Measurements from ENCODE around the gene PLEKHM1. TPM values are rescaled to one million over a fixed set of nuclear protein-coding genes. Genes with fewer than 3 reads are reported as not detected.

PLEKHM1 gene
- total and polyA plus RNA-seq, 10 donors, result 7.4 to 121 (median 80.0) TPM

- Histone ChIP-seq H3K27ac (peak overlapping the region in 7 of 8 donors; percentile 69 to 93 (median 76)), H3K4me1 (peaks cover 14 to 81% (median 64%) of the 10 kb centered on the region in 6 donors), H3K27me3 (replicated peaks in 1 of 7) (peaks cover 0 to 25% (median 0%) of the 10 kb centered on the region in 7 donors), H3K36me3 (peaks cover 0 to 33% (median 2%) of the 10 kb centered on the region in 6 donors), H3K9me3 (no peaks in the 10 kb centered on the region), H3K4me3 (peak overlapping the region; percentile 27 to 82 (median 63))
- WGBS, 5 donors, result 22 to 38% (median 24%) methylated on average over 30 to 47 of the region's 47 CpGs
- peak in 2 of 3 donors; percentile 55 to 57 for TF ChIP-seq POLR2AphosphoS5 (IDR thresholded peaks at IDR 0.05)
- TF ChIP-seq POLR2A (IDR thresholded peaks at IDR 0.05), result no peak
- no peak for TF ChIP-seq CTCF (IDR thresholded peaks at IDR 0.05 in 8 of 11, conservative IDR thresholded peaks at IDR 0.05 in 3 of 11)
- DNase-seq, result peak; percentile 89
- intact Hi-C loops (cut with DNase I; ENCODE audit: low total_unique reads), result no loop called here
Observed at GRCh38 chr17:45430738-45431530, 59.6 kb downstream of the PLEKHM1 start.

- Histone ChIP-seq H3K36me3 (peaks cover 0 to 25% (median 0%) of the 10 kb centered on the region in 6 donors), H3K4me3 (peak overlapping the region in 6 of 8 donors; percentile 57 to 82 (median 64)), H3K27me3 (replicated peaks in 1 of 7) (peaks cover 0 to 25% (median 0%) of the 10 kb centered on the region in 7 donors), H3K4me1 (peaks cover 14 to 89% (median 71%) of the 10 kb centered on the region in 6 donors), H3K27ac (peak overlapping the region in 6 of 8 donors; percentile 36 to 93 (median 80)), H3K9me3 (no peaks in the 10 kb centered on the region)
- TF ChIP-seq CTCF (IDR thresholded peaks at IDR 0.05 in 8 of 11, conservative IDR thresholded peaks at IDR 0.05 in 3 of 11) (no peak), POLR2A (IDR thresholded peaks at IDR 0.05) (no peak), POLR2AphosphoS5 (IDR thresholded peaks at IDR 0.05) (no peak)
- intact Hi-C loops (cut with DNase I; ENCODE audit: low total_unique reads), result no loop called here
- WGBS, 5 donors, result 77 to 88% (median 84%) methylated on average over 35 to 68 of the region's 68 CpGs
- DNase-seq, result peak; percentile 84
Observed at GRCh38 chr17:45430006-45430737, 60.3 kb downstream of the PLEKHM1 start.

- Histone ChIP-seq H3K4me3 (peak overlapping the region in 6 of 8 donors; percentile 0 to 62 (median 24)), H3K27me3 (replicated peaks in 1 of 7) (peaks cover 0 to 25% (median 0%) of the 10 kb centered on the region in 7 donors), H3K9me3 (no peaks in the 10 kb centered on the region), H3K36me3 (peaks cover 0 to 19% (median 0%) of the 10 kb centered on the region in 6 donors), H3K4me1 (peaks cover 14 to 91% (median 73%) of the 10 kb centered on the region in 6 donors), H3K27ac (peak overlapping the region in 7 of 8 donors; percentile 66 to 93 (median 85))
- 77 to 85% (median 81%) methylated on average over 32 to 82 of the region's 82 CpGs for WGBS, 5 donors
- intact Hi-C loops (cut with DNase I; ENCODE audit: low total_unique reads), result no loop called here
- DNase-seq, result peak; percentile 80
- TF ChIP-seq POLR2AphosphoS5 (IDR thresholded peaks at IDR 0.05), result no peak
- no peak for TF ChIP-seq POLR2A (IDR thresholded peaks at IDR 0.05)
- TF ChIP-seq CTCF (IDR thresholded peaks at IDR 0.05 in 8 of 11, conservative IDR thresholded peaks at IDR 0.05 in 3 of 11), result no peak
Observed at GRCh38 chr17:45429339-45430005, 61.0 kb downstream of the PLEKHM1 start.

Data from spleen (tissue), 11 donors.